GM19099 (cell line): ENCODE data around the gene ALOX15.

Source experiments
- POLR2A ChIP-seq: IDR thresholded peaks from 3 replicates; pipeline ENCODE4 v1.6.1; 2011; ENCODE audit warnings: low read depth; ENCODE audit not compliant: insufficient read length; ENCODE audit errors: extremely low read depth

ALOX15 gene

DNA sequence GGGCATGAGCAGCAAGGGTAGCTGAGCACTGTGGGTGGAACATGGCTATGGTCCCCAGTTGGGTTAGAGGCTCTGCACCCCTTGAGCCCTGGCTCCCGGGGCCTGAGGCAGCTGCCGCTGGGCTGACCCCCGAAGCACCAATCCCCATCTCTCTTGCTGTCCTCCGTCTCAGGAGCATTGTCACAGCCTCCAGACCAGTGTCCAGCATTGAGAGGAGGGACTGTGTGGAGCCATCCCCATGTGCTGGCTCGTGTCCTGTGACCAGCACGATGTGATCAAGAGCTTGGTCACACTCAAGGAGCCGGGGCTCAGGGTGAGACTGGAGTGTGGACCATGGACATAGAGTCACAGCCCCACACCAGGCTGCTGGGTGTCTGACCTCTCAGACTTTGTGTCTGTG, 54.3 kb downstream of the ALOX15 start:
- TF ChIP-seq POLR2A, result no peak

- TF ChIP-seq POLR2A, result no peak
Measured at GRCh38 chr17:4586043-4586442, 55.4 kb downstream of the ALOX15 start.

- no peak for TF ChIP-seq POLR2A
Measured at GRCh38 chr17:4585638-4585994, 55.9 kb downstream of the ALOX15 start.

GRCh38 chr17:4584917-4585637, 56.4 kb downstream of the ALOX15 start:
- no peak for TF ChIP-seq POLR2A

DNA sequence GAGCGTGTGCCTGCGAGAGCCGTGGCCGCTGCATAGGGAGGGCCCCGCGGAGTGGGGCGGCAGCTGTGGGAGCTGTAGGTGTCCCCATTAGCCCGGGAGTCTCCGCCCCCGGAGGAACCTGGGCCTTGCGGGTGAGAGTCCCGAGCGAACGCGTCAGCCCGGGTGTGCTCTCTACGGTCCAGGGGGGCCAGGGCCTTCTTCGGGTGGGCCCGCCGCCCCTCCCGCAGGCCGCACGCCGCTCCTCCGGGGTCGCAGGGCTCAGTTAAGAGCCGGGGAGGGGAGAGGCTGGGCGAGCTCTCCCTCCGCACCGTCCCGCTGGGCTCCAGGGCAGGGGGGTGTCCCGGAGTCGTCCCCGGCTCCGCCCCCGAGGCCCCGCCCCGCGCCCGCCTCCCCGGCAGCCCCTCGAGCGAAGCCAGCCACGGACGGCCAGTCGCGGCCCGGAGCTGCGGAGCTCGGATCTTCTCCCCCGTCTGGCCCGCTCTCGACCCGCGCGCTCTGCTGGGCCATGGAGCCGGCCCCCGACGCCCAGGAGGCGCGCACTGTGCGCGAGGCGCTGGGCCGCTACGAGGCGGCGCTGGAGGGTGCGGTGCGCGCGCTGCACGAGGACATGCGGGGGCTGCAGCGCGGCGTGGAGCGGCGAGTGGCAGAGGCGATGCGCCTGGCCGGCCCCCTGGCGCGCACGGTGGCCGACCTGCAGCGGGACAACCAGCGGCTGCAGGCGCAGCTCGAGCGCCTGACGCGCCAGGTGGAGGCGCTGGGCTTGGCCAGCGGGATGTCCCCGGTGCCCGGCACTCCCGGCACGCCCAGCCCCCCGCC, 57.2 kb downstream of the ALOX15 start, which contains the start of gene SMTNL2:
TSS of gene SMTNL2 (plus strand) at position 429 of the 816 bp plus-strand sequence. CDS start at position 506, 77 bp downstream.
- no peak for TF ChIP-seq POLR2A

GRCh38 chr17:4583782-4584100, 57.7 kb downstream of the ALOX15 start:
- no peak for TF ChIP-seq POLR2A

- TF ChIP-seq POLR2A, result no peak
Measured at GRCh38 chr17:4583206-4583605, 58.3 kb downstream of the ALOX15 start.

- no peak for TF ChIP-seq POLR2A
Measured at GRCh38 chr17:4582691-4583090, 58.8 kb downstream of the ALOX15 start.

- TF ChIP-seq POLR2A, result no peak
Measured at GRCh38 chr17:4582101-4582501, 59.4 kb downstream of the ALOX15 start.
